Thyroid gland (tissue), 4 donors: Measurements from ENCODE around the gene ZNF516.

Experiments used
- CTCF ChIP-seq, 6 experiments: fragments of 200-600 bp in 3 of 6; fragments of 450-650 bp in 3 of 6; sonication (generic) in 3 of 6; IDR thresholded peaks; one replicate each; pipeline ENCODE4 v1.5.1; 2016 to 2019; ENCODE audit warnings: antibody characterized with exemption in 6 of 6, mild to moderate bottlenecking in 2 of 6, inconsistent platforms in 1 of 6, moderate library complexity in 1 of 6
- POLR2A ChIP-seq, 2 donors: fragments of 450-650 bp; IDR thresholded peaks; one replicate each; pipeline ENCODE4 v1.6.1; 2017; ENCODE audit warnings: antibody characterized with exemption in 2 of 2, mild to moderate bottlenecking in 2 of 2, moderate library complexity in 1 of 2

- no peak for TF ChIP-seq POLR2A (IDR thresholded peaks at IDR 0.05)
- no peak for TF ChIP-seq CTCF (IDR thresholded peaks at IDR 0.05)
Observed at GRCh38 chr18:76430636-76431035, 64.4 kb downstream of the ZNF516 start.
